PC-3 (cell line): ENCODE measurements around the gene CS. TPM values are rescaled to one million over a fixed set of nuclear protein-coding genes. Genes with fewer than 3 reads are reported as not detected.
"Not testable (repeated sequence)": the region's sequence is repeated elsewhere in the genome, so short reads cannot be mapped to it uniquely, and the experiment has no call there.

Experiments
- ATAC-seq: fragments of 200-7000 bp; cut with Tn5 transposase; 2 replicates; pipeline ENCODE4 v1.9.1; 2020; ENCODE audit warnings: mild to moderate bottlenecking, moderate library complexity
- BruUV-seq: library from RNA; stranded (reverse); fragments of 400-500 nt; replicated peaks from 2 replicates; lab custom pipeline; 2021; lab: Mats Ljungman, UMichigan
- CTCF ChIA-PET: fragments of 300-600 bp; sonication (Branson Sonifier 250); formaldehyde crosslinking; loops from one replicate; lab custom pipeline; 2022; ENCODE audit warnings: antibody characterized with exemption; lab: Charles Lee
- POLR2A ChIA-PET: fragments of 300-600 bp; sonication (Branson Sonifier 250); formaldehyde crosslinking; loops from one replicate; lab custom pipeline; 2022; ENCODE audit warnings: antibody characterized with exemption; ENCODE audit not compliant: unreplicated experiment; lab: Charles Lee
- DNase-seq: peaks from one replicate; pipeline ENCODE4 v3.0.0-alpha.2; 2015
- H2AFZ ChIP-seq: fragments of 300-600 bp; sonication (generic); 2 replicates; pipeline ENCODE4 v1.6.0; 2016; ENCODE audit warnings: antibody characterized with exemption, low read length
- H3F3A ChIP-seq: fragments of 300-600 bp; sonication (generic); one replicate; pipeline ENCODE4 v1.6.0; 2017; ENCODE audit warnings: antibody characterized with exemption, low read length, control low read depth, mild to moderate bottlenecking; ENCODE audit not compliant: unreplicated experiment
- H3K27ac ChIP-seq: fragments of 300-600 bp; sonication (generic); 2 replicates; pipeline ENCODE4 v1.5.1; 2016; ENCODE audit warnings: mild to moderate bottlenecking, low read length
- H3K27me3 ChIP-seq: fragments of 300-600 bp; sonication (generic); 2 replicates; pipeline ENCODE4 v1.6.1; 2016; ENCODE audit warnings: low read length, mixed read lengths
- H3K36me3 ChIP-seq: fragments of 300-600 bp; sonication (generic); 2 replicates; pipeline ENCODE4 v1.6.1; 2016; ENCODE audit warnings: low read depth, mixed run types, low read length, mixed read lengths
- H3K4me1 ChIP-seq: fragments of 300-600 bp; sonication (generic); 2 replicates; pipeline ENCODE4 v1.5.1; 2016; ENCODE audit warnings: low read length; ENCODE audit not compliant: insufficient read depth
- H3K4me2 ChIP-seq: fragments of 300-600 bp; sonication (generic); 2 replicates; pipeline ENCODE4 v1.6.0; 2016; ENCODE audit warnings: low read length
- H3K4me3 ChIP-seq: fragments of 300-600 bp; sonication (generic); 2 replicates; pipeline ENCODE4 v1.5.1; 2016; ENCODE audit warnings: mild to moderate bottlenecking, low read length, mixed read lengths
- H3K79me2 ChIP-seq: fragments of 300-600 bp; sonication (generic); 2 replicates; pipeline ENCODE4 v1.6.1; 2017; ENCODE audit warnings: low read length, mixed read lengths
- H3K9ac ChIP-seq: fragments of 300-600 bp; sonication (generic); 2 replicates; pipeline ENCODE4 v1.6.0; 2016; ENCODE audit warnings: mild to moderate bottlenecking, low read length
- H3K9me2 ChIP-seq: fragments of 300-600 bp; sonication (generic); replicated peaks from 2 replicates; pipeline ENCODE4 v1.6.1; 2016; ENCODE audit warnings: mixed run types, low read length, mixed read lengths
- H3K9me3 ChIP-seq: fragments of 300-600 bp; sonication (generic); 2 replicates; pipeline ENCODE4 v1.6.1; 2016; ENCODE audit warnings: low read length, mixed read lengths
- H4K20me1 ChIP-seq: fragments of 300-600 bp; sonication (generic); 2 replicates; pipeline ENCODE4 v1.6.1; 2016; ENCODE audit warnings: low read length, mixed read lengths
- CTCF ChIP-seq: fragments of 300-600 bp; sonication (generic); conservative IDR thresholded peaks from 2 replicates; pipeline ENCODE4 v1.5.1; 2017; ENCODE audit warnings: antibody characterized with exemption, low read depth, mild to moderate bottlenecking, low read length
- EZH2 ChIP-seq: fragments of 300-600 bp; sonication (generic); IDR thresholded peaks from one replicate; pipeline ENCODE4 v1.6.1; 2017; ENCODE audit warnings: antibody characterized with exemption, mild to moderate bottlenecking, low read length; ENCODE audit not compliant: unreplicated experiment
- EZH2phosphoT487 ChIP-seq: fragments of 300-600 bp; sonication (generic); IDR thresholded peaks from 2 replicates; pipeline ENCODE4 v1.6.1; 2018; ENCODE audit warnings: mild to moderate bottlenecking, antibody characterized with exemption, low read length, borderline replicate concordance
- intact Hi-C: fragments of 100-400 bp; cut with micrococcal nuclease; formaldehyde crosslinking; loops from 2 replicates; pipeline ENCODE4 v1.9.0; 2023
- total RNA-seq: library from RNA; depleted of rRNA; stranded (reverse); fragments of >200 nt; gene quantifications from 2 replicates; pipeline ENCODE4 v1.2.3, GENCODE V29; 2014

The CS gene
- total RNA-seq, 1 experiment from 2014 or later: 182 TPM

DNA sequence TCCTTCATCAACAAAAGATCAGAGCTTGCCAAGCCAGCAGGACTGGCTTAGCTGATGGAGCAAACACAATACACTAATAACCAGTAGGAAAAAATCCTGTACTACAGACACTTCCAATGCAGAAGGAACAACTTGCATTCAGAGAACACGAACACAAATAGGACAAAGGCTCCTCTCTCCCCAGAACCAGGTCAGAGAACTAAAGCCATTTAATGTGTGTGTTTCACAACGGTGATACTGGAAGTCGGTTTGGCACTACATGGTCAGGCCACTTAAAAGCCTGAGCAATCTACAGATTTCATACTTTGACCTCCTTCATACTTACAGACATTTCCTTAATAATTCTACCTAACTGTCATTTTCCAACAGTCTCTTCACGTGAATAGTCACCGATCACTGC is 6.3 kb downstream of the CS start:
- intact Hi-C loops: no loop called here
- Histone ChIP-seq H3K9me3 (no peaks in the 10 kb centered on the region), H2AFZ (no peak overlapping the region), H3K27ac (no peak overlapping the region), H3F3A (no peaks in the 10 kb centered on the region), H3K79me2 (peaks cover 90% of the 10 kb centered on the region), H3K9ac (no peak overlapping the region), H4K20me1 (peaks cover 33% of the 10 kb centered on the region), H3K4me3 (no peak overlapping the region), H3K36me3 (peaks cover 30% of the 10 kb centered on the region), H3K27me3 (no peaks in the 10 kb centered on the region), H3K4me1 (peaks cover 51% of the 10 kb centered on the region), H3K9me2 (no peaks in the 10 kb centered on the region), H3K4me2 (no peak overlapping the region)
- DNase-seq (no peak), ATAC-seq (no peak)
- TF ChIP-seq EZH2: no peak
- TF ChIP-seq CTCF: no peak
- no peak for TF ChIP-seq EZH2phosphoT487
- POLR2A ChIA-PET: no interaction called here
- CTCF ChIA-PET: no interaction called here
- no TSS peak for BruUV-seq

DNA sequence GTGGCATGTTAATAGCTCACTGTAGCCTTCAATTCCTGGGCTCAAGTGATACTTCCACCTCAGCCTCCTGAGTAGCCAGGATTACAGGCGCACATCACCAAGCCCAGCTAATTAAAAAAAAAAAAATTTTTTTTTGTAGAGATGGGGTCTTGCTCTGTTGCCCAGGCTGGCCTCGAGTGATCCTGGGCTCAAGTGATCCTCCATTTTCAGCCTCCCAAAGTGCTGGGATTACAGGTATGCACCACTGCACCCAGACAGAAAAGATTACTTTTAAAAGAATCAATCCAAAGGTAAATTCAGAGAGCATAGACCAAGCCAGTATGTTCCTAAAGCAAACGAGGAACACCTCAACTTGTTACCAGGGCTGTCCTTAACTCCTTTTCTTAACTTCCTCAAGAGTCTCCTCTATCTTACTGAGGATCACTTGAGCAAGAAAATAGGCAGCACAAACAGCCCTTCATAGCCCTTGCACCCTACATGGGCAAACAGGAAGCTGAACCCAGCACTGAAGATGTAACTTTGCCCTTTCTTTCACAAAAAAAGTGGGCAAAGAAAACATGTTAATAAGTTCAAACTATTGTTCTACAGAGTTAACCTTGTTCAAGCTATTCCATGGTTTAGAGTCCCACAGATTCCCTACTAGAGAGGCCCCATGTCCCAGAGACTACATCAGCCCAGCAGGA is 11.3 kb downstream of the CS start:
- TF ChIP-seq CTCF: no peak
- no peak for TF ChIP-seq EZH2phosphoT487
- no peak for TF ChIP-seq EZH2
- ChIA-PET CTCF (no interaction called here), POLR2A (no interaction called here)
- ATAC-seq (no peak), DNase-seq (no peak)
- BruUV-seq: no TSS peak
- H3K36me3 ChIP-seq: peaks cover 32% of the 10 kb centered on the region
- H3K79me2 ChIP-seq: peaks cover 65% of the 10 kb centered on the region
- no peak overlapping the region for H3K4me2 ChIP-seq
- no peak overlapping the region for H3K4me3 ChIP-seq
- no peaks in the 10 kb centered on the region for H3K9me2 ChIP-seq
- H3K27ac ChIP-seq: no peak overlapping the region
- peaks cover 24% of the 10 kb centered on the region for H3K4me1 ChIP-seq
- H2AFZ ChIP-seq: no peak overlapping the region
- intact Hi-C loops: no loop called here
- H3F3A ChIP-seq: no peaks in the 10 kb centered on the region
- no peak overlapping the region for H3K9ac ChIP-seq
- peaks cover 15% of the 10 kb centered on the region for H4K20me1 ChIP-seq
- H3K27me3 ChIP-seq: no peaks in the 10 kb centered on the region
- no peaks in the 10 kb centered on the region for H3K9me3 ChIP-seq

DNA sequence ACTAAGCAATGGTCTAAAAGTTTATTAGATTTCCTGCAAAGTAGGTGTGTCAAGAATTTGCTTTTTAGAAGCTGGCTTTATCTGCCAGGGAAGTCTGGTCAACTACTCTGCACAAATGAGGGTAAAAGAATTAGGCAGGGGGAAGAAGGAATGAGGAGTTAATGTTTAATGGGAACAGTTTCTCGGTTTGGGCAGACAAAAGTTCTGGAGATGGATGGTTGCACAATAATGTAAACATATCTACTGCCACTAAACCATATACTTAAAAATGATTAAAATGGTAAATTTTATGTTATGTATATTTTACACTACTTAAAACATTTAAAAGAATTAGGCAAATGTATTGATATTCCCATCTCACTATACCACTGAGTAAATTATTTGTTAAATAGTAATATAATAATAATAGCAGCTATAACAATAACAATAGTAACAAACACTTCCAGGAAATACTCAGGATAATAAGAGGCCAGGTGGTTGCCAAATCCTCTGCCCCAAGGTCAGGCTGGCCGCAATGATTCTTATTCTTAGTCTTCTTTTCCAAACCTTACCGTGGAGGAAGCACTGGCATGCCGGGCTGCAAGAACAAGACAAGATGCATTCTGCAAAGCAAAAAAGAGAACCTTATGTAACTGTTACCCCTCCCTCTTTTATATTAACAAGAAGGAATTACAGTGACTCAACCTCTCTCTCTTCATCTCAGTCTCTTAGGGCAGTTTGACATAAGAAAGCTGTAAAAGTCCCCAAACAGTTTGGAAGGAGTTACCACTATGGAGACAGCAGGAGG is 13.9 kb downstream of the CS start:
- H3K27me3 ChIP-seq: no peaks in the 10 kb centered on the region
- H3K9me3 ChIP-seq: no peaks in the 10 kb centered on the region
- intact Hi-C loops: no loop called here
- CTCF ChIA-PET: no interaction called here
- H3F3A ChIP-seq: no peaks in the 10 kb centered on the region
- peaks cover 56% of the 10 kb centered on the region for H3K36me3 ChIP-seq
- H2AFZ ChIP-seq: no peak overlapping the region
- BruUV-seq: no TSS peak
- no peak overlapping the region for H3K4me3 ChIP-seq
- no peak overlapping the region for H3K4me2 ChIP-seq
- H3K9ac ChIP-seq: no peak overlapping the region
- DNase-seq (no peak), ATAC-seq (no peak)
- no peak overlapping the region for H3K27ac ChIP-seq
- no peak for TF ChIP-seq CTCF
- TF ChIP-seq EZH2phosphoT487: no peak
- TF ChIP-seq EZH2: no peak
- H3K79me2 ChIP-seq: peaks cover 48% of the 10 kb centered on the region
- POLR2A ChIA-PET: no interaction called here
- H3K4me1 ChIP-seq: peaks cover 9% of the 10 kb centered on the region
- no peaks in the 10 kb centered on the region for H3K9me2 ChIP-seq
- peaks cover 10% of the 10 kb centered on the region for H4K20me1 ChIP-seq

DNA sequence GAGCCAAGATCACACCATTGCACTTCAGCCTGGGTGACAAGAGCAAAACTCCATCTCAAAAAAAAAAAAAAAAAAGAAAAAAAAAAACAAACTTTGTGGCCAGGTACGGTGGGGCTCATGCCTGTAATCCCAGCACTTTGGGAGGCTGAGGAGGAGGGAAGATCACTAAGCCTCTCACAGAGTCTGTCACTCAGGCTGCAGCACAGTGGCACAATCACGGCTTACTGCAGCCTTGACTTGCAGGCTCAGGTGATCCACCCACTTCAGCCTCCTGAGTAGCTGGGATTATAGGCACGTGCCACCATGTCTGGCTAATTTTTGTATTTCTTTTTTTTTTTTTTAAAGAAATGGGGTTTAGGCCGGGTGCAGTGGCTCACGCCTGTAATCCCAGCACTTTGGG is 15.9 kb downstream of the CS start:
- H3K9me3 ChIP-seq, intact Hi-C loops, BruUV-seq, DNase-seq, H3K9ac ChIP-seq, ATAC-seq, H3K4me2 ChIP-seq, H3K27ac ChIP-seq, H3F3A ChIP-seq, H2AFZ ChIP-seq, H3K4me1 ChIP-seq, H4K20me1 ChIP-seq, H3K9me2 ChIP-seq, H3K4me3 ChIP-seq, H3K27me3 ChIP-seq, POLR2A ChIA-PET, CTCF ChIA-PET: not testable (repeated sequence)
- peaks cover 29% of the 10 kb centered on the region for H3K79me2 ChIP-seq
- peaks cover 54% of the 10 kb centered on the region for H3K36me3 ChIP-seq
